Measurements from ENCODE around the gene TADA1.
A peak's percentile ranks its signal among the peaks of the same experiment; 100 is the strongest.

Gene TADA1

DNA sequence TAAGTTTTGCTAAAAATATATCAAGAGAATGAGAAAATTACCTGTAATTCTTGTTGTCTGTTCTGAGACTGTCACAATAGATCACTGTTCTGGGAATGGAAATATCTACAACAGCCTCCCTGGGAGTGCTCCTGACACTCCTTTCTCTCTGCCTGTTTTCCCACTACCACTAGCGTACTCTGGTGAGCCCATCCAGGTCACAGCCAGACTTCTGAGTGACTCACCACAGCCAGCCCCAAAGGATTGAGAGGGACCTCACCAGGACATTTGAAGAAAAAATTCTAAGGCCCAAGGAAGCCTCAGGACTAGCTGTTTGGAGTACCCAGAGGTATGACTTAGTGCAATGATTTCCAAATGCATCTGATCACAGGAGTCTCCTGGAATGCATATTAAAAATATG is 39.0 kb upstream of the TADA1 start:
- no peak overlapping the region for H3K4me3 ChIP-seq (ENCODE audit: low read depth, low read length)
- TF ChIP-seq, protein P1, sequence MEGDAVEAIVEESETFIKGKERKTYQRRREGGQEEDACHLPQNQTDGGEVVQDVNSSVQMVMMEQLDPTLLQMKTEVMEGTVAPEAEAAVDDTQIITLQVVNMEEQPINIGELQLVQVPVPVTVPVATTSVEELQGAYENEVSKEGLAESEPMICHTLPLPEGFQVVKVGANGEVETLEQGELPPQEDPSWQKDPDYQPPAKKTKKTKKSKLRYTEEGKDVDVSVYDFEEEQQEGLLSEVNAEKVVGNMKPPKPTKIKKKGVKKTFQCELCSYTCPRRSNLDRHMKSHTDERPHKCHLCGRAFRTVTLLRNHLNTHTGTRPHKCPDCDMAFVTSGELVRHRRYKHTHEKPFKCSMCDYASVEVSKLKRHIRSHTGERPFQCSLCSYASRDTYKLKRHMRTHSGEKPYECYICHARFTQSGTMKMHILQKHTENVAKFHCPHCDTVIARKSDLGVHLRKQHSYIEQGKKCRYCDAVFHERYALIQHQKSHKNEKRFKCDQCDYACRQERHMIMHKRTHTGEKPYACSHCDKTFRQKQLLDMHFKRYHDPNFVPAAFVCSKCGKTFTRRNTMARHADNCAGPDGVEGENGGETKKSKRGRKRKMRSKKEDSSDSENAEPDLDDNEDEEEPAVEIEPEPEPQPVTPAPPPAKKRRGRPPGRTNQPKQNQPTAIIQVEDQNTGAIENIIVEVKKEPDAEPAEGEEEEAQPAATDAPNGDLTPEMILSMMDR (IDR thresholded peaks at IDR 0.05; ENCODE audit: borderline replicate concordance, insufficient read depth, low read depth, low read length), result no peak

DNA sequence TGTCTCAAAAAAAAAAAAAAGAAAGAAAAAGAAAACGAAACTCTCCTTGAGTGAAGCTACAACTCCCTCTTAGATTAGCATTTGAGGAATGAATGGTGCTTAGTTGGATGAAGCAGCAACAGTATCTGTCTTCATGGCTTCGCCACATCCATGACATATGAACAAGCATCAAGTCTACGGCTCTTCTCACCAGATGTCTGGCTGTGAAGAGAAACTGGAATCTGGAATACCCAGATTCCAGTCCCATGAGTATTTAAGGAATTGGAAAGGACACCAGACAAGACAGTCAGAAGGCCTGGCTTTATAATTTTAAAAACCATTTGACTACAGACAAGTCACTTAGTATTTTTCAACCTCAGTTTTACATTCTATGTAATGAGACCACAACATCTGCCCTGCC is 38.0 kb upstream of the TADA1 start:
- no peak overlapping the region for H3K4me3 ChIP-seq (ENCODE audit: low read depth, low read length)
- TF ChIP-seq, protein P1 (IDR thresholded peaks at IDR 0.05; ENCODE audit: borderline replicate concordance, insufficient read depth, low read depth, low read length), result no peak

DNA sequence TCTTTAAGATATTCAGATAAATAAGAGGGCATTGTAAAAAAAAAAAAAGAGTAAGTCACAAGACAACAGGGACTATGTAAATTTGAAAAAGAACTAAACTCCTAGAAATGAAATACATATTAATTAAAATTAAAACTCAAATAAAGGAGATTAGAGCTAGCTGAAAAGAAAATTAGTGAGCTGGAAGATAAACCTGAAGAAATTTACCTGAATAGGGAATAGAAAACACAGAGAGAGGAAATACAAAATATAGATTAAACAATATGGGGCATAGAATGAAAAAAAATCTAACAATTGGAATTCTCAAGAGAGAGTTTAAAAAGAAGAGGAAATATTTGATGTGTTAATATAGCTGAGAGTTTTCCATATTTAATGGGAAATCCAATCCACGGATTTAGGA is 35.6 kb upstream of the TADA1 start:
- H3K4me3 ChIP-seq (ENCODE audit: low read depth, low read length), result no peak overlapping the region
- TF ChIP-seq, protein P1 (IDR thresholded peaks at IDR 0.05; ENCODE audit: borderline replicate concordance, insufficient read depth, low read depth, low read length), result no peak

DNA sequence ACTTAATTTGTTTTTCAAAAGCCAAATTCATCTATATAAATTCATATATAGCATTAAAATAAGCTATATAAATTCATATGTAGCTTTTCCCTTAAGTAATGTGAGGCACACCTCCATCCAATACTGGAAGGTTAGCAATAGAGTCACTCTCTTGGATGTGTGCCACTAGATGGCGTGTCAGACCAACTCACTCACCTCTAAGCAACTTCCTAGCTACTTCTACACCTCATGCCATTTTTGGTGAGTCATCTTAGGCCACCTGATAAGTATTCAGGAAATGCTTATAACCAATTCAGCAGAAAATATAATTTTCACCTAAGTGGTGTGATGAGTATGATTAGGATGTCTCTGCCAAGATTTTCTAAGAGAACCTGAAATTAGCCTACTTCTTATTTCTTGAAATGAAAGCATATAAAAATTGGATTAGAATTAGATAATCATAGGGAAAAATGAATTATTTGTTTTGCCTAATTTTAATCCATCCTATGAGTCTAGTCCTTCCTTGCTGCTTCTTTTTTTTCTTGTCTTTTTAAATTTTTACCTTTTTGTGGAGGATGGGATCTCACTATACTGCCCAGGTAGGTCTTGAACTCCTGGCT is 34.4 kb upstream of the TADA1 start:
- TF ChIP-seq, protein P1 (IDR thresholded peaks at IDR 0.05; ENCODE audit: borderline replicate concordance, insufficient read depth, low read depth, low read length), result peak; percentile 68

DNA sequence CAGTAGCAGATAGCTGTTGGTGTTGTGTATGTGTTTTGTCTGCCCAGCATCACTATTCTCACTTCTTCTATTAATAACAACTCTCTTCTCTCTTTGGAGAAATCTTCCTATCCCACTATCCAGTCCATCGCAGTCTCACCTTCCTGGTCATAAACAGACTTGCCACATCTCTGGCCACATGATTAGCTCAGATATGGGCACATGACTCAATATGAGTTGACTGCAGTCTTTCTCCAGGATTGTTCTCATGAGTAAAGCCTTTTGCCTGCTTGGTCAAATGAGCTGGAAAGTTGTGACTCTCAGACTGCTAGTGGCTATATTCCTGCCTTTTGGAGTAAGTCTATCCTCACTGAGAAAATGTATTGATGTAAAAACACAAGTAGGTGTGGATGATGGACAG is 32.9 kb upstream of the TADA1 start:
- TF ChIP-seq, protein P1 (IDR thresholded peaks at IDR 0.05; ENCODE audit: borderline replicate concordance, insufficient read depth, low read depth, low read length), result no peak
- no peak overlapping the region for H3K4me3 ChIP-seq (ENCODE audit: low read depth, low read length)

More for the DNA sequence above, 34.4 kb upstream of the TADA1 start:
- no peak overlapping the region for H3K4me3 ChIP-seq (ENCODE audit: low read depth, low read length)

DNA sequence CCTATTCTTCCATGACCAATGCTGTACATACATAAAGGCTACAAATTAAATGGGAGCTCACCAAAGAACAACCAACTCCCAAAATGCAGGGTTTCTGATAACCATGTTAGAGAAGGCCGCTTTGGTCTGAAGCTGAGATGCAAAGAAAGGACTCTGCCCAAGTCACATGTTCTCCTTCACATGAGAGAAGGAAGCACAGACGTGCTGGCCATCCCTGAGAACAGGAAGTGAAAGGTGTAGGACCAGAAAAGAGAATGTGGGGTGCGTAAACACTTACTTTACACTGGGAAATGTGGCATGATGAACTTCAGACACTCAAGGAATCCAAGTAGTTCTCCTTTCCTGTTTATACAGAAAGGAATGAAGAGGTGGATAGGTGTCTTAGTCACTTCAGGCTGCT is 31.7 kb upstream of the TADA1 start:
- TF ChIP-seq, protein P1 (IDR thresholded peaks at IDR 0.05; ENCODE audit: borderline replicate concordance, insufficient read depth, low read depth, low read length), result no peak
- H3K4me3 ChIP-seq (ENCODE audit: low read depth, low read length), result no peak overlapping the region

DNA sequence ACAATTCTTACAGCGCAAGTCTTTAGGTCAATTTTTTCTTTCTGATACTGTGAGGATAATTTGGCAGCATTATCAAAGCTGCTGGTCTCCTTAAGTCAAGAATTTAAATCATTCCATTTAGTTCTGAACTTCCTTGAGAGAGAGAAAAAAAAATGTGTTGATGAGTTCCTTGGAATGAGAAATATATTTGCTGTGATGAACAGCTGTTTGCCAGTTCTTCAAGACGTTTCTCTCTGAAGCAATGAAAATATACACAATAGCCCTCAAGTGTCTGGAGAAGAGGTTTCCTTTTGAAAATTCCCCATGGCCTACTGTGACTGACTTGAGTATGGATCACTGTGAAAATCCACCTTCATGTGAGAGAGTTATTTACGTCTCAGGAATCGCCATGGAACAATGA is 31.0 kb upstream of the TADA1 start:
- no peak overlapping the region for H3K4me3 ChIP-seq (ENCODE audit: low read depth, low read length)
- TF ChIP-seq, protein P1 (IDR thresholded peaks at IDR 0.05; ENCODE audit: borderline replicate concordance, insufficient read depth, low read depth, low read length), result no peak

Data from GM12875 (cell line).